AG04450 (cell line): ENCODE results near the gene TBL2. TPM values are rescaled to one million over a fixed set of nuclear protein-coding genes. Genes with fewer than 3 reads are reported as not detected.

Source experiments
- CTCF ChIA-PET: fragments of 300-600, 350-600 bp; formaldehyde crosslinking; extraction: SDS; loops from one replicate; lab custom pipeline; 2022; ENCODE audit warnings: antibody characterized with exemption, inconsistent platforms; lab: Charles Lee
- POLR2A ChIA-PET: fragments of 350-600 bp; formaldehyde crosslinking; extraction: SDS; loops from one replicate; lab custom pipeline; 2021; ENCODE audit warnings: antibody characterized with exemption, inconsistent platforms; lab: Yijun Ruan, JAX
- DNase-seq: peaks from one replicate; pipeline ENCODE4 v3.0.0-alpha.2; 2011; ENCODE audit warnings: low read depth, low spot score
- H3K27ac ChIP-seq: one replicate; pipeline ENCODE4 v1.5.1; 2012; ENCODE audit warnings: low read depth, low read length, control low read depth
- H3K27me3 ChIP-seq: one replicate; pipeline ENCODE4 v1.6.0; 2012; ENCODE audit warnings: low read length; ENCODE audit not compliant: control insufficient read depth, insufficient read depth
- H3K4me3 ChIP-seq: 2 replicates; pipeline ENCODE4 v1.5.1; 2011; ENCODE audit warnings: mild to moderate bottlenecking, low read depth, low read length, control low read depth
- H3K9me3 ChIP-seq: 2 replicates; pipeline ENCODE4 v1.5.1; 2012; ENCODE audit warnings: low read length; ENCODE audit not compliant: control insufficient read depth, insufficient read depth
- CTCF ChIP-seq: IDR thresholded peaks from 2 replicates; pipeline ENCODE4 v1.5.1; 2011; ENCODE audit warnings: low read depth, low read length, control low read depth, inconsistent platforms
- polyA plus RNA-seq: library from polyadenylated mRNA; depleted of rRNA; stranded (reverse); fragments of >200 nt; gene quantifications from 2 replicates; pipeline ENCODE4 v1.2.3, GENCODE V29; 2011

TBL2 gene
- polyA plus RNA-seq, 1 experiment: 34.7 TPM

- Histone ChIP-seq H3K27ac (no peak overlapping the region), H3K27me3 (peaks cover 6% of the 10 kb centered on the region), H3K4me3 (no peak overlapping the region), H3K9me3 (peaks cover 2% of the 10 kb centered on the region; the same call in 1 of the 2 replicates)
- ChIA-PET CTCF (interaction anchor here (0.8 to 6.2 kb wide), 11 partner anchors 11 to 1382 kb away, joined by 3 to 93 read pairs (median 12); partner anchors contain the start of gene VPS37D), POLR2A (interaction anchor here (0.6 to 1.4 kb wide), 2 partner anchors 64 to 114 kb away, joined by 3 read pairs; partner anchors contain the start of gene STX1A)
- no peak for TF ChIP-seq CTCF
- no peak for DNase-seq
Measured at GRCh38 chr7:73605601-73606220, 27.3 kb upstream of the TBL2 start.

- no peak overlapping the region for H3K4me3 ChIP-seq
- peaks cover 2% of the 10 kb centered on the region; the same call in 1 of the 2 replicates for H3K9me3 ChIP-seq
- H3K27me3 ChIP-seq: peaks cover 14% of the 10 kb centered on the region
- ChIA-PET POLR2A (no interaction called here), CTCF (interaction anchor here (0.6 to 0.9 kb wide), 3 partner anchors 102 to 254 kb away, joined by 3 to 7 read pairs (median 3); no protein-coding TSS in a partner anchor)
- no peak for TF ChIP-seq CTCF
- no peak for DNase-seq
- no peak overlapping the region for H3K27ac ChIP-seq
Measured at GRCh38 chr7:73602721-73603651, 24.6 kb upstream of the TBL2 start.

- no peak overlapping the region for H3K4me3 ChIP-seq
- ChIA-PET CTCF (interaction anchor here (0.7 kb wide), 1 partner anchor 16 kb away, joined by 7 read pairs; no protein-coding TSS in a partner anchor), POLR2A (no interaction called here)
- peaks cover 2% of the 10 kb centered on the region; the same call in 1 of the 2 replicates for H3K9me3 ChIP-seq
- no peak for DNase-seq
- no peak for TF ChIP-seq CTCF
- no peak overlapping the region for H3K27ac ChIP-seq
- H3K27me3 ChIP-seq: peaks cover 26% of the 10 kb centered on the region
Measured at GRCh38 chr7:73599916-73600315, 21.5 kb upstream of the TBL2 start.

GRCh38 chr7:73599151-73599882 is 20.9 kb upstream of the TBL2 start:
- no peak for DNase-seq
- POLR2A ChIA-PET: interaction anchor here (0.5 kb wide), 1 partner anchor 14 kb away, joined by 12 read pairs; no protein-coding TSS in a partner anchor
- CTCF ChIA-PET: interaction anchor here (0.7 to 1.4 kb wide), 2 partner anchors 8 to 17 kb away, joined by 7 to 8 read pairs; no protein-coding TSS in a partner anchor

More at GRCh38 chr7:73599151-73599882, 20.9 kb upstream of the TBL2 start:
- Histone ChIP-seq H3K27ac (no peak overlapping the region), H3K27me3 (peaks cover 26% of the 10 kb centered on the region), H3K9me3 (peaks cover 2% of the 10 kb centered on the region; the same call in 1 of the 2 replicates), H3K4me3 (no peak overlapping the region)
- no peak for TF ChIP-seq CTCF
